ENCODE data around the gene CDK2. TPM values are rescaled to one million over a fixed set of nuclear protein-coding genes. Genes with fewer than 3 reads are reported as not detected.
"Not testable (repeated sequence)": the region's sequence is repeated elsewhere in the genome, so short reads cannot be mapped to it uniquely, and the experiment has no call there.

The CDK2 gene
- total RNA-seq, 6 experiments from 2014 or later: 27.1 to 61.0 (median 53.9) TPM

DNA sequence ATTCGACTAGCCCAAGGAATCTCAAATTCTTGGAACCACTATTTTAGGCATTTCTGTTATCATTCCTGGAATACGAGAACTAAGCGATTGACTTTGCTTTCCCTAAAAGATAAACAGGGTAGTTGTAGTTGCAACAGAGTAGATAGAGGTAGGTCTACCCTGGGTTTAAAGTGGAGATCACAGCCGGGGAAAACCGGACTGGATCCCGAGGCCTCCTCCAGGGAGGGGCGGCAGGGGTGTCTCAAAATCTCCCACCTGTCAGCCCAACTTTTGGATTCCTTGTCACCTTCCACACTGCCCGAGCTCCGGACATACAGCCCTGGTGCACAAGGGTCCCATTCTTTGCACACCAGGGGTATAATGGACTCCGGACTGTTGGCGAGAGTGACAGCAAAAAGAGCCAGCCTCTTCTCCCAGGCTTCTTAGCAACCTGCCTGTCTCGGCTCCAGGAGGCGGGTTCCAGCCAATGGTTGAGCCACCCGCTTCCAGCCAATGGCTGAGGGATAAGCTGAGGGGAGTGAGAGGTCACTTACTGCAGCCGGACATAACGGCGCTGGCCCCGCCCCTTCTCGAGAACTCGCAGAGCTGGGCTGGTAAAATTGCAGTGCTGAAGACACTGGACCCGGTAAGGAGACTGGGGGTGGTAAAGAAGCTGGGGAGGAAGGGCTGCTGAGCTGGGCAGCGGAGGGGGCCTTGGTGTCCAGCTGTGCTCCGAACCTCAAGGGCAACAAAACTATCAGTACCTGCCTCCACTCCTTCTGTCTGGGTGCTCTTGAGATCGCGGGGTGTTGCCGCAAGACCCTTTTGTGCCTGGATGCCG is 30.3 kb downstream of the CDK2 start, which contains the start of gene SUOX:
SUOX (plus strand) TSS at position 562 of the 820 bp plus-strand sequence. CDS start 4,946 bp downstream, outside the sequence.
- Mint-ChIP-seq H3K9me3 (no peaks in the 10 kb centered on the region), H3K27me3 (ENCODE audit: insufficient read depth) (no peaks in the 10 kb centered on the region), H3K36me3 (ENCODE audit: low read depth) (peaks cover 10% of the 10 kb centered on the region), H3K4me1 (ENCODE audit: low read depth) (peaks cover 18% of the 10 kb centered on the region), H3K4me3 (peak within 1 kb of the TSS; percentile 100), H3K27ac (peak within 1 kb of the TSS; percentile 77)
- TF ChIP-seq, protein P1, sequence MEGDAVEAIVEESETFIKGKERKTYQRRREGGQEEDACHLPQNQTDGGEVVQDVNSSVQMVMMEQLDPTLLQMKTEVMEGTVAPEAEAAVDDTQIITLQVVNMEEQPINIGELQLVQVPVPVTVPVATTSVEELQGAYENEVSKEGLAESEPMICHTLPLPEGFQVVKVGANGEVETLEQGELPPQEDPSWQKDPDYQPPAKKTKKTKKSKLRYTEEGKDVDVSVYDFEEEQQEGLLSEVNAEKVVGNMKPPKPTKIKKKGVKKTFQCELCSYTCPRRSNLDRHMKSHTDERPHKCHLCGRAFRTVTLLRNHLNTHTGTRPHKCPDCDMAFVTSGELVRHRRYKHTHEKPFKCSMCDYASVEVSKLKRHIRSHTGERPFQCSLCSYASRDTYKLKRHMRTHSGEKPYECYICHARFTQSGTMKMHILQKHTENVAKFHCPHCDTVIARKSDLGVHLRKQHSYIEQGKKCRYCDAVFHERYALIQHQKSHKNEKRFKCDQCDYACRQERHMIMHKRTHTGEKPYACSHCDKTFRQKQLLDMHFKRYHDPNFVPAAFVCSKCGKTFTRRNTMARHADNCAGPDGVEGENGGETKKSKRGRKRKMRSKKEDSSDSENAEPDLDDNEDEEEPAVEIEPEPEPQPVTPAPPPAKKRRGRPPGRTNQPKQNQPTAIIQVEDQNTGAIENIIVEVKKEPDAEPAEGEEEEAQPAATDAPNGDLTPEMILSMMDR (IDR thresholded peaks at IDR 0.05): no peak
- peak; percentile 98 for DNase-seq

DNA sequence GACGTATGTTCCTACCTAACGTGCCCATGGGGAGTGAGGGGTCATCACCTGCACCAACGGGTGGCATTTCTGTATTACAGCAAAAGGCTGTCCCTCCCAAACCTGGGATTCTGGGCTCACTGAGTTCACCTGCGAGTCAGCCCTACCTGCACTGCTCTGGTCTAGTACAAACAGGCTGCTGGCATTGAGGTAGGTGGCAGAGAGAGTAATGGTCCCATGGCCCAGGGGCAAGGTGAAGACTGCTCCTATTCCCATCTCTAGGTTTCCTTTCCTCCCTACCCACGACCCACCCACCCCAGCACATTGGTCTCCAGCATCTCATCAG is 30.9 kb downstream of the CDK2 start:
- peaks cover 4% of the 10 kb centered on the region for H3K36me3 Mint-ChIP-seq (ENCODE audit: low read depth)
- TF ChIP-seq, protein P1 (IDR thresholded peaks at IDR 0.05): no peak
- DNase-seq: no peak
- H3K9me3 Mint-ChIP-seq: no peaks in the 10 kb centered on the region
- peak overlapping the region; percentile 100 for H3K4me3 Mint-ChIP-seq
- peak overlapping the region; percentile 77 for H3K27ac Mint-ChIP-seq
- H3K27me3 Mint-ChIP-seq (ENCODE audit: insufficient read depth): no peaks in the 10 kb centered on the region
- peaks cover 18% of the 10 kb centered on the region for H3K4me1 Mint-ChIP-seq (ENCODE audit: low read depth)

DNA sequence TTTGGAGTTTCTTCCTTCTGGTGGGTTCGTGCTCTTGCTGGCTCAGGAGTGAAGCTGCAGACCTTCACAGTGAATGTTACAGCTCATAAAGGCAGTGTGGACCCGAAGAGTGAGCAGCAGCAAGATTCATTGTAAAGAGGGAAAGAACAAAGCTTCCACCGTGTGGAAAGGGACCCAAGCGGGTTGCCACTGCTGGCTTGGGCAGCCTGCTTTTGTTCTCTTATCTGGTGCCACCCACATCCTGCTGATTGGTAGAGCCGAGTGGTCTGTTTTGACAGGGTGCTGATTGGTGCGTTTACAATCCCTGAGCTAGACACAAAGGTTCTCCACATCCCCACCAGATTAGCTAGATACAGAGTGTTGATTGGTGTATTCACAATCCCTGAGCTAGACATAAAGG is 32.9 kb downstream of the CDK2 start:
- H3K4me3 Mint-ChIP-seq; DNase-seq; H3K9me3 Mint-ChIP-seq; H3K27ac Mint-ChIP-seq; H3K27me3 Mint-ChIP-seq (ENCODE audit: insufficient read depth): not testable (repeated sequence)
- Mint-ChIP-seq H3K4me1 (ENCODE audit: low read depth) (peaks cover 18% of the 10 kb centered on the region), H3K36me3 (ENCODE audit: low read depth) (peaks cover 11% of the 10 kb centered on the region)

DNA sequence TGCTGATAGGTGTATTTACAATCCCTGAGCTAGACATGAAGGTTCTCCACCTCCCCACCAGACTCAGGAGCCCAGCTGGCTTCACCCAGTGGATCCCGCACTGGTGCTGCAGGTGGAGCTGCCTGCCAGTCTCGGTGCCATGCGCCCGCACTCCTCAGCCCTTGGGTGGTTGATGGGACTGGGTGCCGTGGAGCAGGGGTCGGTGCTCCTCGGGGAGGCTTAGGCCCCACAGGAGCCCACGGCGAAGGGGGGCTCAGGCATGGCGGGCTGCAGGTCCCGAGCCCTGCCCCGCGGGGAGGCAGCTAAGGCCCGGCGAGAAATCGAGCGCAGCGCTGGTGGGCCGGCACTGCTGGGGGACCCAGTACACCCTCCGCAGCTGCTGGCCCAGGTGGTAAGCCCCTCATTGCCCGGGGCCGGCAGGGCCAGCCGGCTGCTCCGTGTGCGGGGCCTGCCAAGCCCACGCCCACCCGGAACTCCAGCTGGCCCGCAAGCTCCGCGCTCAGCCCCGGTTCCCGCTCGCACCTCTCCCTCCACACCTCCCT is 33.4 kb downstream of the CDK2 start:
- H3K4me3 Mint-ChIP-seq; H3K27ac Mint-ChIP-seq; DNase-seq; H3K9me3 Mint-ChIP-seq; H3K27me3 Mint-ChIP-seq (ENCODE audit: insufficient read depth): not testable (repeated sequence)
- Mint-ChIP-seq H3K4me1 (ENCODE audit: low read depth) (peaks cover 18% of the 10 kb centered on the region), H3K36me3 (ENCODE audit: low read depth) (peaks cover 12% of the 10 kb centered on the region)

DNA sequence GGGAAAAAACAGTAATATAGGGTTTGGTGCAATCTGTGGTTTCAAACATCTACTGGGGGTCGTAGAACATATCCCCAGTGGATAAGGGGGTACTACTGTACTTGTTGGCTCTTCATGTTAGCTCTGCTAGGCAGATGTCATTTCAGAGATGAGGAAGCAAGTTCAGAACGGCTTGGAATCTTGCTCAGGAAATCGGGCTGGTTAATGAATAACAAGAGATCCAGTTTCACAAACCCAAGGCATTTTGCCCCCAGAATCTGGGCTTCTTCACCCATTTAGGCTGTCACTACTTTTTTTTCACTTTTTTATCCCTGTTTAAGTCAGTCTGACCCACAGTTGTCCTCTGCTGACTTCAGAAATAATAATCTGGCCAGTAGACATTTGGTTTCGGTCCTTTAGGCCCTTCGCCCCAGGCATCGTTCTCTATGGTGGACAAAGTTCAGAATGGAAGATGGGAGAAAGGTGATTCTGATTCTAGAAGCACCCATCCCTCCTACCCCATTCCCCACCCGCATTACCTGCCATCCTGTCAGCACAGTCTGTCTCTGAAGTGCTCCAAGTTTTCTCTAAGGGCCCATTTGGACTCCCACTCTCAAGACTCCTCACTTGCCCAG is 35.0 kb downstream of the CDK2 start:
- Mint-ChIP-seq H3K27ac (no peak overlapping the region), H3K36me3 (ENCODE audit: low read depth) (peaks cover 12% of the 10 kb centered on the region), H3K4me1 (ENCODE audit: low read depth) (peaks cover 9% of the 10 kb centered on the region), H3K4me3 (no peak overlapping the region), H3K9me3 (no peaks in the 10 kb centered on the region), H3K27me3 (ENCODE audit: insufficient read depth) (no peaks in the 10 kb centered on the region)
- no peak for DNase-seq
- TF ChIP-seq, protein P1 (IDR thresholded peaks at IDR 0.05): no peak

DNA sequence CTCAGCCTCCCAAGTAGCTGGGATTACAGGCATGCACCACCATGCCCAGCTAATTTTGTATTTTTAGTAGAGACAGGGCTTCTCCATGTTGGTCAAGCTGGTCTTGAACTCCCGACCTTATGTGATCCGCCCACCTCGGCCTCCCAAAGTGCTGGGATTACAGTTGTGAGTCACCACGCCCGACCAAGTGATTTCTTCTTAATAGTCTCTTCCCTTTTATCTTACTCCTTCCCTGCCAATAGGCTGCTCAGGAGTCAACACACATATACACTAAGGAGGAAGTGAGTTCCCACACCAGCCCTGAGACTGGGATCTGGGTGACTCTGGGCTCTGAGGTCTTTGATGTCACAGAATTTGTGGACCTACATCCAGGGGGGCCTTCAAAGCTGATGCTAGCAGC is 36.7 kb downstream of the CDK2 start:
- H3K9me3 Mint-ChIP-seq; H3K27me3 Mint-ChIP-seq (ENCODE audit: insufficient read depth); H3K4me3 Mint-ChIP-seq; H3K27ac Mint-ChIP-seq; DNase-seq: not testable (repeated sequence)
- peaks cover 12% of the 10 kb centered on the region for H3K4me1 Mint-ChIP-seq (ENCODE audit: low read depth)
- H3K36me3 Mint-ChIP-seq (ENCODE audit: low read depth): peaks cover 12% of the 10 kb centered on the region

DNA sequence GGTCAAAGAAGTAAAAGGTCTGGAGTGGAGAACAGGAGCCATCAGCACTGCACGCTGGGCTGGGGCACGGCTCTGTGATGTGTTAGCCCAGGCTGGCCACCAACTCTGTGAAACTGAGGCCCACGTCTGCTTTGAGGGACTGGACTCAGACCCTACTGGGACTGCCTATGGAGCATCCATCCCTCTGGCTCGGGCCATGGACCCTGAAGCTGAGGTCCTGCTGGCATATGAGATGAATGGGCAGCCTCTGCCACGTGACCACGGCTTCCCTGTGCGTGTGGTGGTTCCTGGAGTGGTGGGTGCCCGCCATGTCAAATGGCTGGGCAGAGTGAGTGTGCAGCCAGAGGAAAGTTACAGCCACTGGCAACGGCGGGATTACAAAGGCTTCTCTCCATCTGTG is 37.6 kb downstream of the CDK2 start:
- Mint-ChIP-seq H3K4me1 (ENCODE audit: low read depth) (peaks cover 18% of the 10 kb centered on the region), H3K9me3 (no peaks in the 10 kb centered on the region)

More for the DNA sequence above, 37.6 kb downstream of the CDK2 start:
- DNase-seq: no peak
- TF ChIP-seq, protein P1 (IDR thresholded peaks at IDR 0.05): no peak
- Mint-ChIP-seq H3K4me3 (no peak overlapping the region), H3K36me3 (ENCODE audit: low read depth) (peaks cover 12% of the 10 kb centered on the region), H3K27ac (no peak overlapping the region), H3K27me3 (ENCODE audit: insufficient read depth) (peaks cover 1% of the 10 kb centered on the region; the same call in 1 of the 2 replicates)
